Measurements from ENCODE around the gene ZNF10.

Gene ZNF10

DNA sequence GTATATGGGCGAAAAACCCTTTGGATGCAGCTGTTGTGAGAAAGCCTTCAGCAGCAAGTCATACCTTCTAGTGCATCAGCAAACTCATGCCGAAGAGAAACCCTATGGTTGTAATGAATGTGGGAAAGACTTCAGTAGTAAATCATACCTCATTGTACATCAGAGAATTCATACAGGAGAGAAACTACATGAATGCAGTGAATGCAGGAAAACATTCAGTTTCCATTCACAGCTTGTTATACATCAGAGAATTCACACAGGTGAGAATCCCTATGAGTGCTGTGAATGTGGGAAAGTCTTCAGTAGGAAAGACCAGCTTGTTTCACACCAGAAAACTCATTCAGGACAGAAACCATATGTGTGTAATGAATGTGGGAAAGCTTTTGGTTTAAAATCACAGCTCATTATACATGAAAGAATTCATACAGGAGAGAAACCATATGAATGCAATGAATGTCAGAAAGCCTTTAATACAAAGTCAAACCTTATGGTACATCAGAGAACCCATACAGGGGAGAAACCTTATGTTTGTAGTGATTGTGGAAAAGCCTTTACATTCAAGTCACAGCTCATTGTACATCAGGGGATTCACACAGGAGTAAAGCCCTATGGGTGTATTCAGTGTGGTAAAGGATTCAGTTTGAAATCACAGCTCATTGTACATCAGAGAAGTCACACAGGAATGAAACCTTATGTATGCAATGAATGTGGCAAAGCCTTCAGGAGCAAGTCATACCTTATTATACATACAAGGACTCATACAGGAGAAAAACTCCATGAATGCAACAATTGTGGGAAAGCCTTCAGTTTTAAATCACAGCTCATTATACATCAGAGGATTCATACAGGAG is 72.3 kb downstream of the ZNF10 start:
- Histone ChIP-seq H3F3A (ENCODE audit: control insufficient read depth, insufficient read depth) (peaks cover 8% of the 10 kb centered on the region), H3K27ac (ENCODE audit: low read depth, low read length) (no peak overlapping the region), H3K4me2 (ENCODE audit: low read length) (no peak overlapping the region), H4K20me1 (ENCODE audit: control insufficient read depth, insufficient read depth, low read depth, low read length) (no peaks in the 10 kb centered on the region), H3K4me1 (ENCODE audit: control insufficient read depth, low read length) (no peaks in the 10 kb centered on the region), H3K4me3 (ENCODE audit: low read length) (no peak overlapping the region), H3K36me3 (ENCODE audit: control insufficient read depth, low read length) (peaks cover 41% of the 10 kb centered on the region), H3K79me2 (ENCODE audit: control insufficient read depth, low read length) (no peaks in the 10 kb centered on the region), H3K9me3 (ENCODE audit: control insufficient read depth, insufficient read depth, low read length) (peaks cover 62% of the 10 kb centered on the region), H3K9me2 (replicated peaks; ENCODE audit: control insufficient read depth, low read length) (no peaks in the 10 kb centered on the region), H3K27me3 (ENCODE audit: control insufficient read depth, low read length) (no peaks in the 10 kb centered on the region)
- no peak for TF ChIP-seq EZH2phosphoT487 (IDR thresholded peaks at IDR 0.05; ENCODE audit: borderline replicate concordance, low read length)
- no peak for TF ChIP-seq CTCF (IDR thresholded peaks at IDR 0.05; ENCODE audit: low read depth, low read length, poor library complexity, severe bottlenecking)

GRCh38 chr12:133203344-133204263 is 73.2 kb downstream of the ZNF10 start:
- H3K9me3 ChIP-seq (ENCODE audit: control insufficient read depth, insufficient read depth, low read length): peaks cover 66% of the 10 kb centered on the region
- H3K36me3 ChIP-seq (ENCODE audit: control insufficient read depth, low read length): peaks cover 41% of the 10 kb centered on the region
- no peak overlapping the region for H3K27ac ChIP-seq (ENCODE audit: low read depth, low read length)
- H4K20me1 ChIP-seq (ENCODE audit: control insufficient read depth, insufficient read depth, low read depth, low read length): no peaks in the 10 kb centered on the region
- no peak overlapping the region; the same call in 1 of the 2 replicates for H3K4me3 ChIP-seq (ENCODE audit: low read length)
- H3K79me2 ChIP-seq (ENCODE audit: control insufficient read depth, low read length): no peaks in the 10 kb centered on the region
- H3K27me3 ChIP-seq (ENCODE audit: control insufficient read depth, low read length): no peaks in the 10 kb centered on the region
- peaks cover 8% of the 10 kb centered on the region for H3F3A ChIP-seq (ENCODE audit: control insufficient read depth, insufficient read depth)
- H3K4me1 ChIP-seq (ENCODE audit: control insufficient read depth, low read length): no peaks in the 10 kb centered on the region
- no peak for TF ChIP-seq EZH2phosphoT487 (IDR thresholded peaks at IDR 0.05; ENCODE audit: borderline replicate concordance, low read length)
- no peak for TF ChIP-seq CTCF (IDR thresholded peaks at IDR 0.05; ENCODE audit: low read depth, low read length, poor library complexity, severe bottlenecking)
- no peak overlapping the region for H3K4me2 ChIP-seq (ENCODE audit: low read length)
- no peaks in the 10 kb centered on the region for H3K9me2 ChIP-seq (replicated peaks; ENCODE audit: control insufficient read depth, low read length)

DNA sequence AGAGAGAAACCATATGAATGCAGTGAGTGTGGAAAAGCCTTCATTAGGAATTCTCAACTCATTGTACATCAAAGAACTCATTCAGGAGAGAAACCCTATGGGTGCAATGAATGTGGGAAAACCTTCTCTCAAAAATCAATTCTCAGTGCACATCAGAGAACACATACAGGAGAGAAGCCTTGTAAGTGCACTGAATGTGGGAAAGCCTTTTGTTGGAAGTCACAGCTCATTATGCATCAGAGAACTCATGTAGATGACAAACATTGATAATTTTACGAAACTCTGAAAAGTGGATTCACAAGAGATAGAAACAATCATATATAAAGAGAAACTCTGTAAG is 73.8 kb downstream of the ZNF10 start:
- Histone ChIP-seq H3K9me3 (ENCODE audit: control insufficient read depth, insufficient read depth, low read length) (peaks cover 67% of the 10 kb centered on the region), H3K4me1 (ENCODE audit: control insufficient read depth, low read length) (no peaks in the 10 kb centered on the region)

More for the DNA sequence above, 73.8 kb downstream of the ZNF10 start:
- TF ChIP-seq EZH2phosphoT487 (IDR thresholded peaks at IDR 0.05; ENCODE audit: borderline replicate concordance, low read length): no peak
- TF ChIP-seq CTCF (IDR thresholded peaks at IDR 0.05; ENCODE audit: low read depth, low read length, poor library complexity, severe bottlenecking): no peak
- Histone ChIP-seq H3K4me3 (ENCODE audit: low read length) (no peak overlapping the region), H3K79me2 (ENCODE audit: control insufficient read depth, low read length) (no peaks in the 10 kb centered on the region), H3F3A (ENCODE audit: control insufficient read depth, insufficient read depth) (peaks cover 8% of the 10 kb centered on the region), H3K27ac (ENCODE audit: low read depth, low read length) (no peak overlapping the region), H3K4me2 (ENCODE audit: low read length) (no peak overlapping the region), H4K20me1 (ENCODE audit: control insufficient read depth, insufficient read depth, low read depth, low read length) (no peaks in the 10 kb centered on the region), H3K9me2 (replicated peaks; ENCODE audit: control insufficient read depth, low read length) (no peaks in the 10 kb centered on the region), H3K27me3 (ENCODE audit: control insufficient read depth, low read length) (no peaks in the 10 kb centered on the region), H3K36me3 (ENCODE audit: control insufficient read depth, low read length) (peaks cover 41% of the 10 kb centered on the region)
